Fibroblast of pulmonary artery (primary cell): ENCODE data around the gene MSH3.
A peak's percentile ranks its signal among the peaks of the same experiment; 100 is the strongest.
"Not testable (repeated sequence)": the region's sequence is repeated elsewhere in the genome, so short reads cannot be mapped to it uniquely, and the experiment has no call there.

Experiments used
- DNase-seq: peaks from one replicate; pipeline ENCODE4 v3.0.0-alpha.2; 2010; ENCODE audit warnings: low read depth
- H3K4me3 ChIP-seq: replicated peaks from 2 replicates; pipeline ENCODE4 v1.5.1; 2011; ENCODE audit warnings: low read depth, mild to moderate bottlenecking, control low read depth, low read length, moderate library complexity
- CTCF ChIP-seq: IDR thresholded peaks from 2 replicates; pipeline ENCODE4 v1.5.1; 2011; ENCODE audit warnings: mild to moderate bottlenecking, control low read depth, low read length, inconsistent platforms; ENCODE audit errors: missing control alignments

Gene MSH3

DNA sequence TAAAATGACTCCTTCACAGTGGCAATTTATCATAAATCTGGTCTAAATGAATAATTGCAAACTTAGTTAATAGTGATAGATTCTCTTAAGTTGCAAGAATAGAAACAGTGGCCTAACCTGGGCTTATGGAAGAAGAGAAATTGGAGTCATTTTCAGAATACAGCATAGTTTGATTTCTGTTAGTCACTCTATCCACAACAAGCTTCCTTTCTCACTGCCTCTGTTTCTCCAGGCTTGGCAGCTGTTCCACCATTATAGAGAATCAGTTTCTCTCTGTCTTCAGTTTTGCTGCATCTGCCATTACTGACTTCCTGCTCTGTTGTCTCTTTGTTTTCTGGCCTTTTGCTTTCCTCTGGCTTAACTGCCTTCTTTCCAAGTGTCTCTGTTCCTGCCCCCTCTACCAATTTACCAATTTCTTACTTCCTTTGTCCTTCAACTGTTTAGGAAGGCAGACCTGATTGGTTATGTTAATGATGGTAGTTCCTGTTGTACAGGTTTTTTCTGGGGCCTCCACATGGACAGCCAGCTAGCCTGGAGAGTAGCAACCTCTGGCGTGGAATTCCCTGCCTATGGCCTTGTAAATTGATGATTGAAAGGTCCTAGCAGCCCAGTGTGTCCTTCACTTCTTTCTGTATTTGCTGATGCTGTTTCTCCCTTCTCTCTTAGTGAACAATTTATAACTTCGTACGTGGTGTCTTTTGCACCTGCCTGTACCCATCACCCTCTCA is 229.8 kb downstream of the MSH3 start:
- TF ChIP-seq CTCF: no peak
- no peak for DNase-seq
- H3K4me3 ChIP-seq: no peak overlapping the region

DNA sequence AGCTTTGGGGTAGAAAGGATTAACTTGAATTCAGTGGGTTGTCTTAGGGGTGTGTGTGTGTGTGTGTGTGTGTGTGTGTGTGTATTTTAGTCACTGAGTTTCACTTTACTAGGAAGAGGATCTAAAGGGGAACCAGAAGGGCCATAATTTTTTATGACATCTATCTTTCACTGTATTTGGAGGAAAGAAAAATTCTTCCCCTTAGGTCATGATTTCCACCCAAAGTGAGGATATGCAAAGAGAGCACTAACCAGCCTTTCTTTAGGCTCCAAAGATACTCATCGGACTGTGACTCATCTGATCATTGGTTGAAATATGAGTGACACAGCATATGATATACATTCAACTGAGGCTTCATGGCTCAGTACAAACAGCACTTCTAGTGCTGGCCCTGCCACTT is 230.5 kb downstream of the MSH3 start:
- no peak overlapping the region for H3K4me3 ChIP-seq
- no peak for TF ChIP-seq CTCF
- no peak for DNase-seq

GRCh38 chr5:80885396-80886000 is 231.0 kb downstream of the MSH3 start:
- peak; percentile 23 for DNase-seq
- no peak for TF ChIP-seq CTCF
- H3K4me3 ChIP-seq: no peak overlapping the region

- no peak for DNase-seq
- H3K4me3 ChIP-seq: no peak overlapping the region
- TF ChIP-seq CTCF: no peak
Measured at GRCh38 chr5:80894083-80894482, 239.6 kb downstream of the MSH3 start.

DNA sequence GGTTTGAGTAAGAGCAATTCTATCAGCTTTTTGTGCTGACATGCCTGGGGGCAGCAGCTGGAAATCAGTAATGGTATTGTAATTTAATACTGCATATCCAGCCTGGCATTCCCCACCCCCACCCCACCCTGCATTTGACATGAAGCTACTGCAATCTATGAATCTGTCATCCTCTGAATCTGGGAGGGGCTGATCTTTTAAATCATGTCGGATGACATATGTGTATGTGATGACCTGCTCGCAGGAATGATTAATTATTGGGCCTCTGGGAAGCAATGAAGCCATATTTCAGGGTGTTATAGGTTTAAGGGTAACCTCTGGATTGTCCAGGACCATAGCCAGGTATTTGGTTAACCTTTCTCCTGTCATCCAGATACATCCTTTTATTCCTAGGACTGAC is 241.1 kb downstream of the MSH3 start:
- TF ChIP-seq CTCF: no peak
- no peak for DNase-seq

DNA sequence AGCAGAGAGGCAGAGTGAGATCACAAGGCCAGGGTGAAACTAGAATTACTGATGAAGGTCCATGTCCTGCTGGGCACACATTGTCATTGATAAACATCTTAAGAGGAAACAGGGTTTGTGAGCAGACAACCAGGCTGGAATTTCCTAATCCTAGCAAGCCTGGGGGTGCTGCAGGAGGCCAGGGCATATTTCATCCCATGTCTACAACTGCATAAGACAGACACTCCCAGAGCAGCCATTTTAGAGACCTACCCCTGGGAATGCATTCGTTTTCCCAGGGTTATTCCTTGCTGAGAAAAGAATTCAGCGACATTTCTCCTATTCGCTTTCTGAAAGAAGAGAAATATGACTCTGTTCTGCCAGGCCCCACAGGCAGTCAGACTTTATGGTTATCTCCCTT is 248.2 kb downstream of the MSH3 start:
- not testable (repeated sequence) for H3K4me3 ChIP-seq, DNase-seq

More for the DNA sequence above, 241.1 kb downstream of the MSH3 start:
- no peak overlapping the region for H3K4me3 ChIP-seq

GRCh38 chr5:80904533-80905187 is 250.2 kb downstream of the MSH3 start:
- no peak for DNase-seq
- no peak overlapping the region for H3K4me3 ChIP-seq
- no peak for TF ChIP-seq CTCF
